CD4-positive, alpha-beta T cell treated with Interleukin-10 for 1 hour (primary cell): ENCODE data around the gene ARID5B.

Source experiments
- DNase-seq: peaks from one replicate; pipeline ENCODE4 v3.0.0-alpha.2; 2020

ARID5B gene

GRCh38 chr10:61883371-61884025 lies 18.0 kb upstream of the ARID5B start:
- no peak for DNase-seq

GRCh38 chr10:61887772-61888171 lies 13.7 kb upstream of the ARID5B start:
- no peak for DNase-seq

- no peak for DNase-seq
Observed at GRCh38 chr10:61888744-61889143, 12.8 kb upstream of the ARID5B start.

- no peak for DNase-seq
Observed at GRCh38 chr10:61890430-61890829, 11.1 kb upstream of the ARID5B start.

GRCh38 chr10:61890881-61891409 lies 10.6 kb upstream of the ARID5B start:
- DNase-seq = no peak

GRCh38 chr10:61891906-61892585 lies 9.5 kb upstream of the ARID5B start:
- DNase-seq = no peak

- DNase-seq = no peak
Observed at GRCh38 chr10:61892961-61893360, 8.5 kb upstream of the ARID5B start.

- DNase-seq = no peak
Observed at GRCh38 chr10:61894133-61894532, 7.4 kb upstream of the ARID5B start.

GRCh38 chr10:61895898-61896600 lies 5.5 kb upstream of the ARID5B start:
- no peak for DNase-seq

- peak; percentile 88 for DNase-seq
Observed at GRCh38 chr10:61896854-61897661, 4.4 kb upstream of the ARID5B start.

- peak; percentile 41 for DNase-seq
Observed at GRCh38 chr10:61897671-61898434, 3.6 kb upstream of the ARID5B start.

GRCh38 chr10:61898435-61898778 lies 3.1 kb upstream of the ARID5B start:
- DNase-seq = no peak

GRCh38 chr10:61899069-61899531 lies 2.4 kb upstream of the ARID5B start:
- DNase-seq = peak; percentile 55

- DNase-seq = no peak
Observed at GRCh38 chr10:61899663-61899996, 1.9 kb upstream of the ARID5B start.

- peak; percentile 73 for DNase-seq
Observed at GRCh38 chr10:61899997-61900828, 1.3 kb upstream of the ARID5B start.

GRCh38 chr10:61901829-61902444 lies 438 bp downstream of the ARID5B start:
- no peak for DNase-seq

GRCh38 chr10:61902445-61903220 lies 1.1 kb downstream of the ARID5B start:
- peak; percentile 80 for DNase-seq

- peak; percentile 78 for DNase-seq
Observed at GRCh38 chr10:61903221-61903927, 1.9 kb downstream of the ARID5B start.

GRCh38 chr10:61903928-61904344 lies 2.4 kb downstream of the ARID5B start:
- no peak for DNase-seq
